Activated CD4-positive, alpha-beta T cell treated with anti-CD3 and anti-CD28 coated beads, Interleukin-2, amount 50 U/mL, for 4 hours (primary cell): ENCODE results near the gene KLKB1.
"Not testable (repeated sequence)": the region's sequence is repeated elsewhere in the genome, so short reads cannot be mapped to it uniquely, and the experiment has no call there.

Experiments used
- DNase-seq, 2 experiments: peaks; one replicate each; pipeline ENCODE4 v3.0.0-alpha.2; 2020

The KLKB1 gene

DNA sequence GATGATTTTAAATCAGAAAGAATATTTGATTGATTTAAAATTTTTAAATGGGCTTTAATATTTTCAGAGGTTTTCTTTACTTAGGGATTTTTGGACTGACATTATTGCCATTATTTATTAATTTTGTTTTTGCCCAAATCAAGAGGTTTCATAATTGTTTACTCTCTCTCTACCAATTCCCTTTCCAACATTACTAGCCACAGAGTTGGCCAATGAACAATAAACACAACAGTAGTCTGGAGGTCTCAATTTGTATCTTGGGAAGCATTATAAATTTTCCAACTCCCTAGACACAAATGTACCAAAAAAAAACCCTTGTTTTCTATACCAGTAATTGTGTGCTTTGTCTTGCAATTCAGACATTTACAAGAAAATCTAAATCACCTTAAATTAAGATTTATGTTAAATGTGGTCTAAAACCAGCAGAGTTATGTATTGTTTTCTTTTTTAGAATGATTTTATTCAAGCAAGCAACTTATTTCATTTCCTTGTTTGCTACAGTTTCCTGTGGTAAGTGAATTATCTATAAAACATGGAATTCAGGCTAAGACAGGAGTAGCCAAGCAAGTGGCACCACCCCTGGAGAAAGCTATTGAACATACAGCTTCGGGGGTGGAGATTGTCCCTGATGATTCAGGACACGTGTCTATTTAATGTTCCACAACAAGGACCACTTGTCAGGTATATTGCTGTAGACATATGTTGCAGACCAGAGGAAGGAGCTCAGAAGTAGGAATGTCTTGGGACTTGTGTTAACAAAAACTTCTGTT lies 622 bp downstream of the KLKB1 start:
- no peak for DNase-seq

DNA sequence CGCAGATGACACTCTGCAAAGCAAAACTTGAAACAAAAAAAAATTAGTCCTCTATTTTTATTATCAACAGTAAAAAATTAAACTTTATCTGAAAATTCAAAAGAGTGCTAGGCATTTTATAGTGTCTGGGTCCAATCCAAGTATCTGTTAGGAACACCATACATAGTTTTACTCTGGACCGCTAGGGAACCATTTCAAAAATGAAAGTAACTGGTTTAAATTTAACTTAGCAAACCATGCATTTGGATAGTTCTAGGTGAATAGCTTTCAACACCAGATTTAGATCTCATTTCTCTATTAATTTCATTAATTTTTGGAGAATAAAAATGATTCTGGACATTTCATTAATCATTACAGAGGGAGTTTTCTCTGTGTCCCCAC lies 1.2 kb downstream of the KLKB1 start:
- no peak for DNase-seq

- no peak for DNase-seq
These were observed 7.1 kb downstream of the KLKB1 start for GRCh38 chr4:186234367-186234766.

GRCh38 chr4:186236126-186236525 lies 8.8 kb downstream of the KLKB1 start:
- DNase-seq = no peak

DNA sequence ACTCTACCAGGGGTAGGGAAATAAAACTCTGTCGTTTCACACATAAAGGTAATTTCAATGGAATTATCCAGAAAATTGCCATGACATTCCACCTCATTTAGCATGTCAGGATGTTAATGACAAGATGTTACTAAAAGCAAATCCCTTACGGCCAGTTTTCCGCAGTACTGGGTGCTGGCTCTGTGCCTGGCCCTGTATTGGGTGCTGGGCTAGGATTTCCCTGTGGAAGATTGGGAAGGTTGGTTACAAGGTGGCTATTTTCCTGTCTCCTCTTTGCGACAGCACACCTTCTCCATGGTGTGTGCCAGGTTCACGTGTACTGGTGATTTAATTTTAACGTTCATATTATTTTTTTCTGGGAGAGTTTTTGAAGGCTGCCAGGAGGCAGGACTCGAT lies 13.1 kb downstream of the KLKB1 start:
- DNase-seq = no peak

GRCh38 chr4:186240848-186241491 lies 13.7 kb downstream of the KLKB1 start:
- DNase-seq = no peak

GRCh38 chr4:186241616-186242015 lies 14.3 kb downstream of the KLKB1 start:
- no peak for DNase-seq

- DNase-seq = not testable (repeated sequence)
These were observed 14.7 kb downstream of the KLKB1 start for GRCh38 chr4:186242031-186242430.

DNA sequence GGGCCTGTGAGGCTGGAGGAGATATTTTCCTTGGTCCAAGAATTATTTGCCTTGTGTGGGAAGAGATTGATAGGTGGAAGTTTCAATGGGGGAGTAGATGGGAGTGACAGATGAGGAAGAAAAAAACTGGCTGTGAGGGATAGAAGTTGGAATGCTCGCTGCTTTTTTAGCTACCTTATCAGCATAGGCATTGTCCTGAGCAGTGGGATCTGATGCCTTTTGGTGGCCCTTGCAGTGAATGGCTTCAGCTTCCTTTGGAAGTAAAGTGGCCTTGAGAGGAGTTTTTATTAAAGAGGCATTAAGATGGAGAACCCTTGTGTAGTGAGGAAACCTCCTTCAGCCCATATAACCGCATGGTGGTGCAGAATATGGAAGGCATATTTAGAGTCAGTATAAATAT lies 16.0 kb downstream of the KLKB1 start:
- no peak for DNase-seq

GRCh38 chr4:186244835-186245234 lies 17.5 kb downstream of the KLKB1 start:
- DNase-seq = no peak

GRCh38 chr4:186247062-186247752 lies 19.9 kb downstream of the KLKB1 start:
- DNase-seq = not testable (repeated sequence)

GRCh38 chr4:186248643-186249042 lies 21.3 kb downstream of the KLKB1 start:
- DNase-seq = no peak

- no peak for DNase-seq
These were observed 22.8 kb downstream of the KLKB1 start for GRCh38 chr4:186249785-186250754.

DNA sequence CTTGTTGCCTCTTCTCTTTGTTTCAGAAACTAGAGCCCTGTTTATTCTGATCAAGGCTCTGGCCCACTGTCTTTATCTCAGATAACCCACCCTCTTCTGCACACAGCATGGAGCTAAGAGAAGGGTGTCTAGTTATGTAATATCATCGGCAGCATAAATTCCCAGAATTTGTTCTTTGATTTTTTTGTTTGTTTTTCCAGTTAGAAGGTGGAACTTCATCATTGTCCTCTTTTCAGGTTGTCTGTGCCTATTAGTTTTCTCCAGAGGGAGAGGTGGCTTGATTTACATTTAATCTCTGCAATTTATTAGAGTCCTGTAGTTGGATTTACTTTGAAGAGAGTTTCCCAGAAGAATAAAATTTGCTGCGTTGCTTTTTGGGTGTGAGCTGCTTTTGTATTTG lies 23.5 kb downstream of the KLKB1 start:
- no peak for DNase-seq

GRCh38 chr4:186255122-186255521 lies 27.8 kb downstream of the KLKB1 start:
- no peak for DNase-seq

DNA sequence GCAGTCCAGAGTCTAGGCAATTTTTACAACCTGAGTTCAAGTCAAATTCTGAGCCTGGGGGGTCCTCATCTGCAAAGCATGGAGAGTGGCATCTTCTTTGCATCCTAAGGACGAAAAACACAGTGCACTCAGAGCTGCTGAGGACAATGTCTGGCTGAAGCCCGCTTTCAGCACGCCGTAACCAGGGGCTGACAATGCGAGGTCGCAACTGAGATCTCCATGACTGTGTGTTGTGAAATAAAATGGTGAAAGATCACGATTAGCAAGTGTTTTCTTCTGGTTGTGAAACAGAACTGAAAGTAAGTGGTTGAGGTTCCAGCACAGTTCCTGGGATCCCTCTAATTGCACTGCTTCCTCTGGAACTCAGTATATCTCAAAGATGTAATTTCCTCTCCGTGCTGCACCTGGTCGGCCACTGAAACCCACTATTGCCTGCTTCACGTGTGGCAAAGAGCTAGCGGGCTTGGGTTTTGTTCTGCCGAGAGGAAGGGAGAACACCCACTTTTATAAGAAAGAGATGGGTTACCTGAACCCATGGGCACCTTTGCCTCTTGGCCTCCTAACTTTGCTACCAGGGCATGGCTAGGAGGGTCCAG lies 31.0 kb downstream of the KLKB1 start:
- no peak for DNase-seq

- no peak for DNase-seq
These were observed 32.8 kb downstream of the KLKB1 start for GRCh38 chr4:186260117-186260503.

DNA sequence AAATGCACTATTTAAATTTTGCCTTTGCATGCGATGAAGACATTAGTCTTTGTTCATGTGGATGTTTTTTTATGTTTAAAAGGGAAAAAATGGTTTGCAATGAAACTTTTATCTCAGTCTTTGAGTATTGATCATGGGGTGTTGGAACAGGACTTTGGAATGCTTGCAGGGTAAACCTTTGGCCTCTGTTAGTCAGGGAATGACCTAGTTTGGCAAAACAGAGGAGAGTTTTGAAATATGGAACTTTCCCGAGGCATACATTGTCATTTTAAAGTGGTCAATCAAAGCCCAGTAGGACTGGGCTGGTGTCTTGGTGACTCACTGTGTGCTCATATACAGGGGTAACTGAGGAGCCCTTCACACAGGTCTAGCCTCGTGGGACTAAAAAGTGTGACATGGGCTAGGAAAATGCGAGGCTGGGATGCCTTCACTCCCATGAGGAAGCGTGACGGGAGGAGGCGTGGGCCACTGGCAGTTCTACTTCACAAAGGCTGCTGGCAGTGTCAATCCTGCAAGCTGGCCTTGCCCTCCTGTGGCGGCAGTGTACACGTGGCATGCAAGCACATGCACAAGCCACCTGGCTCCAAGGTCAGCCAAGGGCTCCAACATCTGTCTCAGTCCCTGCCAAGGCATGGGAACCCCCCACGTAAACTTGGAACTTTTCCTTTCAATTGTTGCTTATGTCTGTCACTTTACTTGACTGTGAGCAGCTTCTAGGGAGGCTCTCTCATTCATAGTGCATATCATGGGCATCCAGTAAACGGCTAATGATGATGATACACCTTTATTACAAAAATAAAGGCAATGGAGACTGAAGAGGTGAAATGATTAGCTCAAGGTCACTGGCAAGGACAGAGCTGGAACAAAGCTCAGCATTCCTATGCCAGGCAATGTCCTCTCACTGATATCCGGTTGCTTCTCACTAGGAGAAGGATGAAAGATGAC lies 33.5 kb downstream of the KLKB1 start:
- no peak for DNase-seq

DNA sequence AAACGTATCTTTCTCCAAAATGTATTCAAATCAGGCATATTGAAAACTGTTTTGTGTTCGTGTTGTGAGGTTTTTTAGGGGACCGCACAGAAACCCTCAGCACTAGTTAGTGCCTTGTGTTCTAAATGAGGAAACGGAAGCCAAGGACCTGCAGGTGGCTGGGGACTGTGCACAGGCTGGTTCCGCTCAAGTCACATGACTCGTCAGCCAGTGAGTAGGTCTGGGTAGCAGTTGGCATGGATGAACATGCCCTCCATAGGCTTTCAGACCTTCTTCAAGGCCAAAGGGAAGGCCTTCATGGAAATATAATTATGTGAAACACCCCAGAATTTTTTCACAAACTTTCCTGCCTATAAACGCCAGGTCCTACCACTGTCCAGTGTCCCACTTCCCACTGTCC lies 37.4 kb downstream of the KLKB1 start:
- DNase-seq = no peak

DNA sequence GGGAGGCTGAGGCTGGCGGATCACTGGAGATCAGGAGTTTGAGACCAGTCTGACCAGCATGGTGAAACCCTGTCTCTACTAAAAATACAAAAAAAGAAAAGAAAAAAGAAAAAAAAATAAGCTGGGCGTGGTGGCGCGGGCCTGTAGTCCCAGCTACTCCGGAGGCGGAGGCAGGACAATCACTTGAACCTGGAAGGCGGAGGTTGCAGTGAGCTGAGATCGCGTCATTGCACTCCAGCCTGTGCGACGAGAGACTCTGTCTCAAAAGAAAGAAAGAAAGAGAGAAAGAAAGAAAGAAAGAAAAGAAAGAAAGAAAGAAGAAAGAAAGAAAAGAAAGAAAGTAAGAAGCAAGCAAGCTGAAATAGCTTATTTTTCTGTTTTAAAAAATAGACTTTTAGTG lies 37.9 kb downstream of the KLKB1 start:
- DNase-seq = not testable (repeated sequence)
